ENCODE results near the gene TMEM89. TPM values are rescaled to one million over a fixed set of nuclear protein-coding genes. Genes with fewer than 3 reads are reported as not detected.

Gene TMEM89
- total and polyA plus RNA-seq, 2 of the 13 experiments (the other 11 are each of a cell fraction or from before 2014, with no cell fraction given): 0.31 to 0.59 TPM

- no peak for TF ChIP-seq PCBP1 (IDR thresholded peaks at IDR 0.05; ENCODE audit: borderline replicate concordance, low read depth, low read length)
- no peak for TF ChIP-seq ARHGAP35 (CRISPR knock-in tag; IDR thresholded peaks at IDR 0.05; ENCODE audit: borderline replicate concordance)
- no peak for TF ChIP-seq ZNF740 (CRISPR knock-in tag; IDR thresholded peaks at IDR 0.05)
- TF ChIP-seq HMGA1 (CRISPR knock-in tag; conservative IDR thresholded peaks at IDR 0.05): no peak
- no peak for TF ChIP-seq ZNF615 (CRISPR knock-in tag; IDR thresholded peaks at IDR 0.05; ENCODE audit: borderline replicate concordance)
- no peak for TF ChIP-seq ZNF639 (CRISPR knock-in tag; conservative IDR thresholded peaks at IDR 0.05)
- TF ChIP-seq PAWR (CRISPR knock-in tag; IDR thresholded peaks at IDR 0.05; ENCODE audit: borderline replicate concordance): no peak
- no peak for TF ChIP-seq ZFP37 (CRISPR knock-in tag; IDR thresholded peaks at IDR 0.05; ENCODE audit: borderline replicate concordance)
- no peak for TF ChIP-seq ZNF607 (CRISPR knock-in tag; IDR thresholded peaks at IDR 0.05; ENCODE audit: borderline replicate concordance)
- peak; percentile 7; the same call in 1 of the 2 replicates for TF ChIP-seq ARNT2 (CRISPR knock-in tag; IDR thresholded peaks at IDR 0.05; ENCODE audit: low read depth)
- TF ChIP-seq TEF (CRISPR knock-in tag; IDR thresholded peaks at IDR 0.05): no peak
- no peak for TF ChIP-seq ATM (IDR thresholded peaks at IDR 0.05; ENCODE audit: borderline replicate concordance)
- TF ChIP-seq ZNF781 (CRISPR knock-in tag; IDR thresholded peaks at IDR 0.05; ENCODE audit: borderline replicate concordance, not compliant biosample characterization): no peak
- TF ChIP-seq RXRA (CRISPR knock-in tag; IDR thresholded peaks at IDR 0.05): no peak
- TF ChIP-seq ZGPAT (CRISPR knock-in tag; IDR thresholded peaks at IDR 0.05): no peak
- no peak for TF ChIP-seq ZMYM2 (CRISPR knock-in tag; IDR thresholded peaks at IDR 0.05)
- TF ChIP-seq ZNF121 (CRISPR knock-in tag; IDR thresholded peaks at IDR 0.05): no peak
- TF ChIP-seq ZNF572 (CRISPR knock-in tag; IDR thresholded peaks at IDR 0.05): no peak
- TF ChIP-seq ZNF83 (CRISPR knock-in tag; IDR thresholded peaks at IDR 0.05; ENCODE audit: borderline replicate concordance): no peak
- TF ChIP-seq ZNF235 (CRISPR knock-in tag; IDR thresholded peaks at IDR 0.05; ENCODE audit: borderline replicate concordance): no peak
- no peak for TF ChIP-seq GTF2F1 (IDR thresholded peaks at IDR 0.05; ENCODE audit: low read length)
- TF ChIP-seq SNAI1 (CRISPR knock-in tag; IDR thresholded peaks at IDR 0.05; ENCODE audit: borderline replicate concordance): no peak
- TF ChIP-seq ZFYVE20 (CRISPR knock-in tag; IDR thresholded peaks at IDR 0.05; ENCODE audit: borderline replicate concordance, low read depth): no peak
- TF ChIP-seq ZFX (CRISPR knock-in tag; IDR thresholded peaks at IDR 0.05; ENCODE audit: low read depth): no peak
Observed at GRCh38 chr3:48617559-48617958, 4.0 kb downstream of the TMEM89 start (continued).
